Glutamatergic neuron (in vitro differentiated cells): ENCODE data around the gene ARID3C. TPM values are rescaled to one million over a fixed set of nuclear protein-coding genes. Genes with fewer than 3 reads are reported as not detected.

ENCODE experiments used
- DNase-seq: peaks from one replicate; pipeline ENCODE4 v3.0.0; 2022
- H3K27ac Mint-ChIP-seq: one replicate; pipeline ENCODE4 v1.8.0; 2020; ENCODE audit warnings: mild to moderate bottlenecking, mixed read lengths, inconsistent platforms; ENCODE audit not compliant: unreplicated experiment
- H3K27me3 Mint-ChIP-seq: one replicate; pipeline ENCODE4 v1.8.0; 2020; ENCODE audit warnings: mild to moderate bottlenecking, moderate library complexity, mixed read lengths, inconsistent platforms; ENCODE audit not compliant: unreplicated experiment
- H3K36me3 Mint-ChIP-seq: one replicate; pipeline ENCODE4 v1.8.0; 2020; ENCODE audit warnings: mild to moderate bottlenecking, mixed read lengths, inconsistent platforms; ENCODE audit not compliant: unreplicated experiment
- H3K4me1 Mint-ChIP-seq: one replicate; pipeline ENCODE4 v1.8.0; 2020; ENCODE audit warnings: mild to moderate bottlenecking, low read depth, mixed read lengths, inconsistent platforms; ENCODE audit not compliant: unreplicated experiment
- H3K4me3 Mint-ChIP-seq: one replicate; pipeline ENCODE4 v1.8.0; 2020; ENCODE audit warnings: mild to moderate bottlenecking, mixed read lengths, inconsistent platforms; ENCODE audit not compliant: unreplicated experiment
- H3K9me3 Mint-ChIP-seq: one replicate; pipeline ENCODE4 v1.8.0; 2020; ENCODE audit warnings: mild to moderate bottlenecking, moderate library complexity, mixed read lengths, inconsistent platforms; ENCODE audit not compliant: unreplicated experiment
- total RNA-seq: library from RNA; stranded (reverse); fragmentation: NEBNext Ultra II Directional; extraction: Animal tissue kit (Norgen Biotek cat#: 25700); gene quantifications from one replicate; pipeline ENCODE4 v1.2.1, GENCODE V29; 2021; ENCODE audit not compliant: unreplicated experiment
- TF ChIP-seq, protein P1 (sequence below): fragments of 200-600 bp; sonication (generic); IDR thresholded peaks from one replicate; pipeline ENCODE4 v1.5.0; 2021; ENCODE audit not compliant: partially characterized antibody, unreplicated experiment

ARID3C gene
- total RNA-seq, 1 donor from 2014 or later: not detected

- Mint-ChIP-seq H3K27me3 (peaks cover 48% of the 10 kb centered on the region), H3K4me1 (peaks cover 6% of the 10 kb centered on the region), H3K27ac (no peak overlapping the region), H3K4me3 (peak overlapping the region; percentile 95), H3K36me3 (peaks cover 6% of the 10 kb centered on the region), H3K9me3 (peaks cover 11% of the 10 kb centered on the region)
- TF ChIP-seq, protein P1, sequence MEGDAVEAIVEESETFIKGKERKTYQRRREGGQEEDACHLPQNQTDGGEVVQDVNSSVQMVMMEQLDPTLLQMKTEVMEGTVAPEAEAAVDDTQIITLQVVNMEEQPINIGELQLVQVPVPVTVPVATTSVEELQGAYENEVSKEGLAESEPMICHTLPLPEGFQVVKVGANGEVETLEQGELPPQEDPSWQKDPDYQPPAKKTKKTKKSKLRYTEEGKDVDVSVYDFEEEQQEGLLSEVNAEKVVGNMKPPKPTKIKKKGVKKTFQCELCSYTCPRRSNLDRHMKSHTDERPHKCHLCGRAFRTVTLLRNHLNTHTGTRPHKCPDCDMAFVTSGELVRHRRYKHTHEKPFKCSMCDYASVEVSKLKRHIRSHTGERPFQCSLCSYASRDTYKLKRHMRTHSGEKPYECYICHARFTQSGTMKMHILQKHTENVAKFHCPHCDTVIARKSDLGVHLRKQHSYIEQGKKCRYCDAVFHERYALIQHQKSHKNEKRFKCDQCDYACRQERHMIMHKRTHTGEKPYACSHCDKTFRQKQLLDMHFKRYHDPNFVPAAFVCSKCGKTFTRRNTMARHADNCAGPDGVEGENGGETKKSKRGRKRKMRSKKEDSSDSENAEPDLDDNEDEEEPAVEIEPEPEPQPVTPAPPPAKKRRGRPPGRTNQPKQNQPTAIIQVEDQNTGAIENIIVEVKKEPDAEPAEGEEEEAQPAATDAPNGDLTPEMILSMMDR: no peak
- DNase-seq: no peak
Measured at GRCh38 chr9:34627716-34628655, 880 bp downstream of the ARID3C start.

DNA sequence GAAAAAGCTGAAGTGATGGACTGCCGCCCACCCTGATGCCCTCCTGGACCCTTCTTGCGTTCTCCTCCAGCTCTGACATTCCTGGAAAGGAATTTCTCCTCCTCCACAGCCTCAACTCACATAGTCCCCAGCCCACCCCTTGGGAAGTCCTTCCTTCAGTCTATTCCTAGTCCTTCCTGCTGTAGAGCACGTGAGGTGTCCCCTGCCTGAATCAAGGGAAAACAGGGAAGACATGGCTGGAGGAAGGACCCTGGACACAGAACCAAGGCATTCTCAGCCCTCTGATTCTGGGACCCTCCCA is 3.7 kb downstream of the ARID3C start:
- peak overlapping the region; percentile 28 for H3K4me3 Mint-ChIP-seq
- H3K27me3 Mint-ChIP-seq: peaks cover 39% of the 10 kb centered on the region
- TF ChIP-seq, protein P1: no peak

DNA sequence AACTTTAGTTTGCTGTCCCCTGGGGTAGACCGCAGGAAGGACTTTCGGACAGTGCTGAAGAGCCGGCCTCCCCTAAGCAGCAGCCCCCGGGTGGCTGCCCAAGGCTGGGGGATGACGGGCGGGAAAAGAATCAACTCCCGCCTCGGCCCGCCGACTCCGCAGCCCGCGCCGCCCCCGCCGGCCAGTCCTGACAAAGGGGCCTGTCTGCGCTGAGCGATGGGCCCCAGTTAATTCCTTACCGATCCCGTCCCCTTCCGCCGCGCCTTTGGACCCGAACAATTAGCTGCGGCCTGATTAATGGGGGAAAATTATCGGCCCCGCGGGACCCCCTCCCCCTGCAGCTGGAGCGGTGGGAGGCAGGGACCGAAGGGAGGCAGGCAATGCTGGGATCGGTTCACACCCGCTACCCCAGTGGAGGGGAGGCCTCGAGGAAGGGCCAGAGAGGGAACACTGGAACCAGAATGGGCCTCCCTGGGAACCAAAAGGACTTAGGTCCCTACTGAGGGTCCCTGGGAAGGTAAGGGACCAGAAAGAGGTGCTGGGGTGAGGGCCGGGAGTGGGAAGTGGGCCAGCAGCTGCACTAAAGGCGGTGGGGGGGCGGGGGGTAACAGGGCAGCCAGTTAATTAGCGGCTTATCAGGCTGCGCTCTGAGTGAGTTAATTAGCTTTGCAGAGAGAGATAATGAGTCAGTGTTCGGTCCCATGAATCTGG is 4.2 kb downstream of the ARID3C start:
- DNase-seq: no peak
- Mint-ChIP-seq H3K27ac (no peak overlapping the region), H3K4me3 (no peak overlapping the region), H3K36me3 (peaks cover 6% of the 10 kb centered on the region), H3K9me3 (peaks cover 11% of the 10 kb centered on the region), H3K27me3 (peaks cover 36% of the 10 kb centered on the region), H3K4me1 (peaks cover 11% of the 10 kb centered on the region)
- TF ChIP-seq, protein P1: no peak

More for the DNA sequence above, 3.7 kb downstream of the ARID3C start:
- peaks cover 13% of the 10 kb centered on the region for H3K9me3 Mint-ChIP-seq
- H3K4me1 Mint-ChIP-seq: peaks cover 8% of the 10 kb centered on the region
- DNase-seq: no peak
- H3K27ac Mint-ChIP-seq: no peak overlapping the region
- H3K36me3 Mint-ChIP-seq: peaks cover 6% of the 10 kb centered on the region

GRCh38 chr9:34623374-34624235 is 5.3 kb downstream of the ARID3C start:
- DNase-seq: no peak
- TF ChIP-seq, protein P1: no peak
- Mint-ChIP-seq H3K27me3 (peaks cover 30% of the 10 kb centered on the region), H3K9me3 (peaks cover 8% of the 10 kb centered on the region), H3K27ac (no peak overlapping the region), H3K4me3 (no peak overlapping the region), H3K36me3 (peaks cover 5% of the 10 kb centered on the region), H3K4me1 (peaks cover 11% of the 10 kb centered on the region)
